ENCODE measurements around the gene VCAM1. TPM values are rescaled to one million over a fixed set of nuclear protein-coding genes. Genes with fewer than 3 reads are reported as not detected.

Gene VCAM1
- total RNA-seq, 1 donor from 2014 or later = not detected

DNA sequence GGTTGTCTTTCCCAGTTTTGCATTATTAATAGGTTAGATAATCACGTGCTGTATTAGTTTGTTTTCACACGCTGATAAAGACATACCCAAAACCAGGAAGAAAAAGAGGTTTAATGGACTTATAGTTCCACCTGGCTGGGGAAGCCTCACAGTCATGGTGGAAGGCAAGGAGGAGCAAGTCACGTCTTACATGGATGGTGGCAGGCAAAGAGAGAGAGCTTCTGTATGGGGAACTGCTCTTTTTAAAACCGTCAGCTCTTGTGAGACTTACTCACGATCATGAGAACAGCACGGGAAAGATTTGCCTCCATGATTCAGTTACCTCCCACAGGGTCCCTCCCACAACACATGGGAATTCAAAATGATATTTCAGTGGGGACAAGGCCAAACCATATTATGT lies 2.3 kb upstream of the VCAM1 start:
- Mint-ChIP-seq H3K36me3 (ENCODE audit: insufficient read depth) (no peaks in the 10 kb centered on the region), H3K4me3 (ENCODE audit: low read depth) (no peak overlapping the region), H3K27ac (no peak overlapping the region), H3K27me3 (no peaks in the 10 kb centered on the region), H3K4me1 (ENCODE audit: low read depth) (peaks cover 7% of the 10 kb centered on the region), H3K9me3 (ENCODE audit: low read depth) (peaks cover 6% of the 10 kb centered on the region)
- no peak for DNase-seq (ENCODE audit: low spot score, unreplicated experiment)
- TF ChIP-seq, protein P1, sequence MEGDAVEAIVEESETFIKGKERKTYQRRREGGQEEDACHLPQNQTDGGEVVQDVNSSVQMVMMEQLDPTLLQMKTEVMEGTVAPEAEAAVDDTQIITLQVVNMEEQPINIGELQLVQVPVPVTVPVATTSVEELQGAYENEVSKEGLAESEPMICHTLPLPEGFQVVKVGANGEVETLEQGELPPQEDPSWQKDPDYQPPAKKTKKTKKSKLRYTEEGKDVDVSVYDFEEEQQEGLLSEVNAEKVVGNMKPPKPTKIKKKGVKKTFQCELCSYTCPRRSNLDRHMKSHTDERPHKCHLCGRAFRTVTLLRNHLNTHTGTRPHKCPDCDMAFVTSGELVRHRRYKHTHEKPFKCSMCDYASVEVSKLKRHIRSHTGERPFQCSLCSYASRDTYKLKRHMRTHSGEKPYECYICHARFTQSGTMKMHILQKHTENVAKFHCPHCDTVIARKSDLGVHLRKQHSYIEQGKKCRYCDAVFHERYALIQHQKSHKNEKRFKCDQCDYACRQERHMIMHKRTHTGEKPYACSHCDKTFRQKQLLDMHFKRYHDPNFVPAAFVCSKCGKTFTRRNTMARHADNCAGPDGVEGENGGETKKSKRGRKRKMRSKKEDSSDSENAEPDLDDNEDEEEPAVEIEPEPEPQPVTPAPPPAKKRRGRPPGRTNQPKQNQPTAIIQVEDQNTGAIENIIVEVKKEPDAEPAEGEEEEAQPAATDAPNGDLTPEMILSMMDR (IDR thresholded peaks at IDR 0.05; ENCODE audit: unreplicated experiment) = no peak

DNA sequence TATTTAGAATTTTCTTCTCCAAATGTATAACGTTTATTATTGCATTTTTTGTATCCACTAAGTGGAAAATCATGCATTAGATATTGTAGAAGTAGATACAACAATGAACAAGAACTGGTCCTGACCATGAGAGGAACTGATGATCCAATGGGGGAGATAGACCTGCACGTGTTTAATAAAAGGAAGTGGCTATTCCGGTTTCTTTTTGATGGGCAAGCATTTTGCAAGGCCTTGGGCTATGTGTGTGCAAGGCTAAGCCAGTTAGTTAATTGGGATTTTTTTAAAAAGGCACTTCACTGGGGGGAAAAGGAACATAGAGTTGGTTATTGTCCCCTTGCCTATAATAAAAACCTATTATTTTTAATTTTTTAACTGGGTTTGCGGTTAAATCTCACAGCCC lies 961 bp upstream of the VCAM1 start:
- no peaks in the 10 kb centered on the region for H3K36me3 Mint-ChIP-seq (ENCODE audit: insufficient read depth)
- H3K4me1 Mint-ChIP-seq (ENCODE audit: low read depth) = peaks cover 7% of the 10 kb centered on the region
- no peaks in the 10 kb centered on the region for H3K9me3 Mint-ChIP-seq (ENCODE audit: low read depth)
- TF ChIP-seq, protein P1 (IDR thresholded peaks at IDR 0.05; ENCODE audit: unreplicated experiment) = no peak
- no peak overlapping the region for H3K4me3 Mint-ChIP-seq (ENCODE audit: low read depth)
- H3K27ac Mint-ChIP-seq = no peak overlapping the region
- H3K27me3 Mint-ChIP-seq = no peaks in the 10 kb centered on the region
- DNase-seq (ENCODE audit: low spot score, unreplicated experiment) = no peak

DNA sequence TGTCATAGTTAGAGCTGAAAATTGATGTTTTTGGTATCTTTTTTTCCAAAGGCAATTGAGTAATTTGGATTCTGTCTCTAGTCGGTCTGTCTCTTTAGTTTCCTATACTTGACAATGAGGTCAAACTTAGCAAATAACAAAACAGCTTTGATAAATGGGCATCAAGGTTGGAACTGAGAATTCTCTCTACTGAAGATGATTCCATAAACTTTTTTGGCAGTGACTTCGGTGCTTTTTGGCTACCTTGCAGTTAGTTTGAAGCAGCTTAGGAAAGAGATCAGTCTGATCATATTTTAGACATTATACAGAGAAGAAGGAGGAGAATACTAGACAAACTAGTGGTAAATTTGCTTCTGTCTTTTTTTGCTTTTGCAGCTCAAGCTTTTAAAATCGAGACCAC lies 559 bp downstream of the VCAM1 start:
- TF ChIP-seq, protein P1 (IDR thresholded peaks at IDR 0.05; ENCODE audit: unreplicated experiment) = no peak

DNA sequence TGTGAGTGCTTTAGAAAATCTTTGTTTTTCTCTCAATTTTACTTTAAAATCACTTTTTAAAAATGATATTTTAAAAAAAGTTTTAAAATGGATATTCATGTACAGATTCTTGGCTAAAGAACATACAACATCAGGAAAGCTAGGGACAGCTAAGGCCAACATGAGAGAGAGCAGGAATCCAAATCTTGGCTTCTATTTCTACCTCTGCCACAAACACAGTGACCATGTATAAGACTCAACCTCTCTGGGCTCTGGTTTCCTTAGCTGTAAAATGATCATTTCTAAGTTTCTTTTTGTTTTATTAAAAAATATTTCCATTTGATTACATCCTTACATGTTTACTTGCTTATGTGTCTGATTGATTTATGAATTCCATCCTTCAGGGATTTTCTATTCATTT lies 1.2 kb downstream of the VCAM1 start:
- Mint-ChIP-seq H3K27ac (no peak overlapping the region), H3K27me3 (no peaks in the 10 kb centered on the region), H3K4me1 (ENCODE audit: low read depth) (peaks cover 2% of the 10 kb centered on the region), H3K4me3 (ENCODE audit: low read depth) (no peak overlapping the region), H3K9me3 (ENCODE audit: low read depth) (no peaks in the 10 kb centered on the region), H3K36me3 (ENCODE audit: insufficient read depth) (no peaks in the 10 kb centered on the region)
- no peak for DNase-seq (ENCODE audit: low spot score, unreplicated experiment)
- TF ChIP-seq, protein P1 (IDR thresholded peaks at IDR 0.05; ENCODE audit: unreplicated experiment) = no peak

More for the DNA sequence above, 559 bp downstream of the VCAM1 start:
- Mint-ChIP-seq H3K4me3 (ENCODE audit: low read depth) (no peak overlapping the region), H3K36me3 (ENCODE audit: insufficient read depth) (no peaks in the 10 kb centered on the region), H3K27me3 (no peaks in the 10 kb centered on the region), H3K9me3 (ENCODE audit: low read depth) (no peaks in the 10 kb centered on the region), H3K27ac (no peak overlapping the region), H3K4me1 (ENCODE audit: low read depth) (peaks cover 2% of the 10 kb centered on the region)
- no peak for DNase-seq (ENCODE audit: low spot score, unreplicated experiment)

DNA sequence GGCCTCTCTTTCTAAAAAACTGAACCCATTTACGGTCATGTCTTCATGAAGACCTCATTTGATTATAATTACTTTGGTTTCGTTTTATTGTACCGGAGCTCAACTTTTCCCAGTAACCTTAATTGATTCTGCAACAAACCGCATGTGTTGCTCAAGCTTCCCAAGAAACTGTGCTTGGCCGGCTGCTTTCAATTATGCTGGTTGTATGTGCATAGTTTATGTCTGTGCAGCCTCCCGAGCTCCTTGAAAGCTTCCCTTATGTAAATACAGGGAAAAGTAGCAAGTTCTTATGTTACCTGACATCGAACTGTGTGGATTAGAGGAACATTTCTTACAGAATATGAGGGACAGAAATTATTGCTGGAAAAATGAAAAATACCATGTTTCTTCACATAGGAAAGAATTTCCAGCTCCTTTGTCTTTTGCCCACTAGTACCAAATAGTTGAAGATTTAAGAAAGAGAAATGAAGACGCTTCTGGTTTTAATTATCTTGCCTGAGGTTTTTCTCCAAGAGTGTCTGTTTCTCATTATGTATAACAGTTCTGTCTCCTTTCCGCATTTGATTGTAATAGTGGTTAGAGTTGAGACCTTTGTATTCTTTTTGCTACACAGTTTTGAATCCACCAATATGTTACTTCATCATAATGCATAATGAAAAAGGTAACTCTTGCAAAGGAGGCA lies 2.1 kb downstream of the VCAM1 start:
- Mint-ChIP-seq H3K4me3 (ENCODE audit: low read depth) (no peak overlapping the region), H3K27ac (no peak overlapping the region), H3K9me3 (ENCODE audit: low read depth) (no peaks in the 10 kb centered on the region), H3K4me1 (ENCODE audit: low read depth) (peaks cover 2% of the 10 kb centered on the region), H3K36me3 (ENCODE audit: insufficient read depth) (no peaks in the 10 kb centered on the region), H3K27me3 (no peaks in the 10 kb centered on the region)
- TF ChIP-seq, protein P1 (IDR thresholded peaks at IDR 0.05; ENCODE audit: unreplicated experiment) = no peak
- no peak for DNase-seq (ENCODE audit: low spot score, unreplicated experiment)

Data from progenitor cell of endocrine pancreas (in vitro differentiated cells).